IMR-90 (cell line): ENCODE data around the gene FAF2. TPM values are rescaled to one million over a fixed set of nuclear protein-coding genes. Genes with fewer than 3 reads are reported as not detected.
A peak's percentile ranks its signal among the peaks of the same experiment; 100 is the strongest.

Experiments used
- ATAC-seq: fragments of 200-7000 bp; cut with Tn5 transposase; 2 replicates; pipeline ENCODE4 v1.9.1; 2020; ENCODE audit warnings: low read depth, mild to moderate bottlenecking, moderate library complexity
- BruUV-seq: library from RNA; stranded (reverse); fragments of 400-500 nt; replicated peaks from 2 replicates; lab custom pipeline; 2021; lab: Mats Ljungman, UMichigan
- CTCF ChIA-PET: fragments of 300-600 bp; formaldehyde crosslinking; extraction: SDS; loops from one replicate; lab custom pipeline; 2021; ENCODE audit warnings: antibody characterized with exemption; lab: Yijun Ruan, JAX
- POLR2A ChIA-PET: fragments of 300-600 bp; sonication (Branson Sonifier 250); formaldehyde crosslinking; loops from one replicate; lab custom pipeline; 2022; ENCODE audit warnings: antibody characterized with exemption; ENCODE audit not compliant: unreplicated experiment; lab: Charles Lee
- DNase-seq: peaks from one replicate; pipeline ENCODE4 v3.0.0; 2013
- H2AFZ ChIP-seq: replicated peaks from 2 replicates; pipeline ENCODE3; 2013; ENCODE audit warnings: low read length, mild to moderate bottlenecking; ENCODE audit not compliant: poor library complexity
- H2AK5ac ChIP-seq: 2 replicates; pipeline ENCODE4 v1.6.1; 2013; ENCODE audit warnings: low read depth, low read length, inconsistent platforms
- H2AK9ac ChIP-seq: replicated peaks from 2 replicates; pipeline ENCODE3; 2013; ENCODE audit warnings: mild to moderate bottlenecking, low read depth, low read length, moderate library complexity; ENCODE audit not compliant: poor library complexity
- H2BK120ac ChIP-seq: 2 replicates; pipeline ENCODE4 v1.6.1; 2013; ENCODE audit warnings: low read depth, low read length, inconsistent platforms
- H2BK15ac ChIP-seq: 3 replicates; pipeline ENCODE4 v1.6.1; 2013; ENCODE audit warnings: low read depth, low read length, inconsistent platforms
- H2BK20ac ChIP-seq: 2 replicates; pipeline ENCODE4 v1.6.1; 2013; ENCODE audit warnings: low read depth, mild to moderate bottlenecking, inconsistent platforms, low read length, moderate library complexity
- H2BK5ac ChIP-seq: 2 replicates; pipeline ENCODE4 v1.6.1; 2013; ENCODE audit warnings: mild to moderate bottlenecking, low read depth, low read length, inconsistent platforms; ENCODE audit not compliant: poor library complexity, severe bottlenecking
- H3K14ac ChIP-seq: replicated peaks from 2 replicates; pipeline ENCODE4 v1.6.1; 2013; ENCODE audit warnings: low read depth, low read length, inconsistent platforms
- H3K18ac ChIP-seq: 2 replicates; pipeline ENCODE4 v1.6.1; 2013; ENCODE audit warnings: low read depth, low read length, control low read depth
- H3K23ac ChIP-seq: 2 replicates; pipeline ENCODE4 v1.6.1; 2013; ENCODE audit warnings: low read depth, low read length, inconsistent platforms
- H3K27ac ChIP-seq: 2 replicates; pipeline ENCODE4 v1.5.1; 2013; ENCODE audit warnings: mild to moderate bottlenecking, control low read depth, low read length; ENCODE audit not compliant: insufficient read depth
- H3K27me3 ChIP-seq: 2 replicates; pipeline ENCODE4 v1.6.1; 2013; ENCODE audit warnings: low read length; ENCODE audit not compliant: control insufficient read depth, insufficient read depth
- H3K36me3 ChIP-seq: 2 replicates; pipeline ENCODE4 v1.6.1; 2013; ENCODE audit warnings: low read length, mixed read lengths; ENCODE audit not compliant: control insufficient read depth, insufficient read depth
- H3K4ac ChIP-seq: 2 replicates; pipeline ENCODE4 v1.6.1; 2013; ENCODE audit warnings: low read depth, low read length, inconsistent platforms
- H3K4me1 ChIP-seq: 2 replicates; pipeline ENCODE4 v1.6.1; 2013; ENCODE audit warnings: low read length, mixed read lengths; ENCODE audit not compliant: control insufficient read depth, insufficient read depth
- H3K4me2 ChIP-seq: 2 replicates; pipeline ENCODE4 v1.6.1; 2013; ENCODE audit warnings: low read depth, mild to moderate bottlenecking, control low read depth, low read length, moderate library complexity
- H3K4me3 ChIP-seq: 2 replicates; pipeline ENCODE4 v1.5.1; 2013; ENCODE audit warnings: low read depth, mild to moderate bottlenecking, control low read depth, low read length, moderate library complexity; ENCODE audit not compliant: insufficient read depth
- H3K56ac ChIP-seq: 2 replicates; pipeline ENCODE4 v1.6.1; 2013; ENCODE audit warnings: low read length, inconsistent platforms; ENCODE audit not compliant: insufficient read depth; ENCODE audit errors: extremely low read depth
- H3K79me1 ChIP-seq, 2 experiments: 2 replicates each; pipeline ENCODE4 v1.6.1; 2013; ENCODE audit warnings: low read length in 2 of 2, inconsistent platforms in 1 of 2, low read depth in 1 of 2
- H3K9ac ChIP-seq: 2 replicates; pipeline ENCODE4 v1.6.1; 2013; ENCODE audit warnings: low read depth, low read length, control low read depth
- H3K9me1 ChIP-seq: 2 replicates; pipeline ENCODE4 v1.6.1; 2013; ENCODE audit warnings: low read length, inconsistent platforms; ENCODE audit not compliant: insufficient read depth
- H3K9me3 ChIP-seq: 2 replicates; pipeline ENCODE4 v1.6.1; 2013; ENCODE audit warnings: low read length; ENCODE audit not compliant: control insufficient read depth, insufficient read depth
- H4K20me1 ChIP-seq: 2 replicates; pipeline ENCODE4 v1.6.1; 2013; ENCODE audit warnings: low read length, inconsistent platforms; ENCODE audit not compliant: insufficient read depth
- H4K5ac ChIP-seq: 2 replicates; pipeline ENCODE4 v1.6.1; 2013; ENCODE audit warnings: mild to moderate bottlenecking, low read depth, low read length, control low read depth
- H4K8ac ChIP-seq, 2 experiments: 2 replicates each; pipeline ENCODE4 v1.6.1; 2013; ENCODE audit warnings: low read depth in 2 of 2, low read length in 2 of 2, control low read depth in 1 of 2, inconsistent platforms in 1 of 2
- H4K91ac ChIP-seq: 2 replicates; pipeline ENCODE4 v1.6.1; 2013; ENCODE audit warnings: low read depth, low read length, inconsistent platforms; ENCODE audit not compliant: insufficient read depth
- CHD1 ChIP-seq: IDR thresholded peaks from 2 replicates; pipeline ENCODE4 v1.6.1; 2012; ENCODE audit warnings: low read depth, low read length, improper control_type of control experiment
- FOS ChIP-seq: fragments of 150-350 bp; IDR thresholded peaks from 2 replicates; pipeline ENCODE4 v1.6.1; 2016; ENCODE audit warnings: low read depth, low read length
- MAZ ChIP-seq: IDR thresholded peaks from 2 replicates; pipeline ENCODE4 v1.6.1; 2012; ENCODE audit warnings: low read depth, mild to moderate bottlenecking, low read length, improper control_type of control experiment, moderate library complexity, borderline replicate concordance
- POLR2A ChIP-seq: IDR thresholded peaks from 2 replicates; pipeline ENCODE4 v1.6.1; 2012; ENCODE audit warnings: mild to moderate bottlenecking, low read depth, low read length
- RCOR1 ChIP-seq: IDR thresholded peaks from 2 replicates; pipeline ENCODE4 v1.6.1; 2012; ENCODE audit warnings: mild to moderate bottlenecking, low read length, improper control_type of control experiment; ENCODE audit not compliant: insufficient replicate concordance
- RFX5 ChIP-seq: IDR thresholded peaks from 2 replicates; pipeline ENCODE4 v1.8.0; 2012; ENCODE audit warnings: low read depth, mild to moderate bottlenecking, low read length, moderate library complexity
- SMC3 ChIP-seq: fragments of 150-350 bp; IDR thresholded peaks from 2 replicates; pipeline ENCODE4 v1.6.1; 2016; ENCODE audit warnings: low read depth, mild to moderate bottlenecking, antibody characterized with exemption, low read length, moderate library complexity
- WGBS, 2 experiments: methylation state at CpG; one replicate each; pipeline versions ENCODE4 v1.1.5 to v1.1.7; 2013; ENCODE audit warnings: missing lambda C conversion rate in 2 of 2; ENCODE audit not compliant: insufficient read length in 1 of 2; ENCODE audit errors: extremely low coverage in 2 of 2; 5-methylcytosine and 5-hydroxymethylcytosine counted together
- dilution Hi-C: fragments of 300-500 bp; cut with HindIII; formaldehyde crosslinking; loops from one replicate; pipeline ENCODE4 v1.14.3; 2018; ENCODE audit warnings: low sequenced_read_pairs; ENCODE audit not compliant: unreplicated experiment
- in situ Hi-C: fragments of 300-500 bp; cut with MboI; formaldehyde crosslinking; loops from 3 replicates; pipeline ENCODE4 v1.14.3; 2019; ENCODE audit warnings: low sequenced_read_pairs, inconsistent platforms, mixed read lengths
- intact Hi-C: fragments of 100-400 bp; cut with micrococcal nuclease; formaldehyde crosslinking; loops from 2 replicates; pipeline ENCODE4 v1.10.0; 2022
- polyA plus RNA-seq, 3 experiments: library from polyadenylated mRNA; depleted of rRNA; stranded (reverse); fragments of >200 nt; gene quantifications; 2 replicates each; pipeline ENCODE4 v1.2.3, GENCODE V29; 2012; ENCODE audit warnings: low replicate concordance in 1 of 3
- total RNA-seq: library from RNA; depleted of rRNA; stranded (reverse); fragments of >200 nt; gene quantifications from 2 replicates; pipeline ENCODE4 v1.2.3, GENCODE V29; 2012
- TF ChIP-seq, protein P1 (sequence below): conservative IDR thresholded peaks from 2 replicates; pipeline ENCODE4 v1.5.1; 2012; ENCODE audit warnings: mild to moderate bottlenecking, low read depth, low read length, improper control_type of control experiment
- TF ChIP-seq, protein P2 (sequence below): fragments of 150-350 bp; IDR thresholded peaks from 2 replicates; pipeline ENCODE4 v1.6.1; 2016; ENCODE audit warnings: low read depth, mild to moderate bottlenecking, low read length, moderate library complexity, borderline replicate concordance

Gene FAF2
- total and polyA plus RNA-seq, 2 of the 4 experiments (the other 2 are of a cell fraction) = 32.9 to 47.0 TPM

DNA sequence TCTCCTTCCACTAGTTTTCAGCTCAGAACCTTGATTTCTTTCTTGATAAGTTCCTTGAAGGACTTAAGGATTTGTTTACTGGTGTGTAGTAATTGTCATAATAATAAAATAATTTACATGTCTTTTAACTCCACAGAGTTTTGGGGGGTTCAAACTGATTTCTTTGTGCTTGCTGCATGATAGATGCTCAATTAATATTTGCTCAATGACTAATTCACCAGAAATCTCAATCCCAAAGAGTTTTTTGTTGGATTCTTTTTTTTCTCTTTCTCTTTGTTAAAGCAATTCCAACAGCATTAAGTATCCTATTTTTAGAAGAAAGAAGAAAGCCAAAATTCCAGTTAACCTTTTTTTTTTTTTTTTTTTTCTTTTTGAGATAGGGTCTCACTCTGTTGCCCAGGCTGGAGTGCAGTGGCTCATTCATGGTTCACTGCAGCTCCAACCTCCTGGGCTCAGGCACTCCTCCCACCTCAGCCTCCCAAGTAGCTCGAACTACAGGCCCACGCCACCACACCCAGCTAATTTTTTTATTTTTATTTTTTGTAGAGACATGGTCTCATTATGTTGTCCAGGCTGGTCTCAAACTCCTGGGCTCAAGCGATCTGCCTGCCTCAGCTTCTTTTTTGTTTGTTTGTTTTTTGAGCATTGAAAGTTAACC, 10.8 kb downstream of the FAF2 start:
- Histone ChIP-seq H3K56ac (no peak overlapping the region), H3K14ac (no peak overlapping the region), H3K27me3 (no peaks in the 10 kb centered on the region), H3K23ac (no peak overlapping the region), H4K5ac (no peak overlapping the region), H2AFZ (no peak overlapping the region), H4K8ac (no peak overlapping the region; a peak in 1 of 4 replicates), H2BK120ac (no peak overlapping the region), H3K9me1 (no peaks in the 10 kb centered on the region; the same call in 1 of the 2 replicates), H4K91ac (no peak overlapping the region), H3K4me3 (no peak overlapping the region), H3K4me2 (no peak overlapping the region), H3K79me1 (peaks cover 25 to 70% of the 10 kb centered on the region in 2 experiments), H3K36me3 (peaks cover 5% of the 10 kb centered on the region; the same call in 1 of the 2 replicates), H3K9me3 (no peaks in the 10 kb centered on the region), H3K18ac (no peak overlapping the region), H2BK20ac (no peak overlapping the region), H3K4me1 (no peaks in the 10 kb centered on the region), H2BK15ac (no peak overlapping the region), H3K4ac (peak overlapping the region; percentile 22; the same call in 1 of the 2 replicates), H2AK5ac (no peak overlapping the region), H3K9ac (no peak overlapping the region), H2AK9ac (no peak overlapping the region), H3K27ac (no peak overlapping the region), H4K20me1 (peaks cover 61% of the 10 kb centered on the region), H2BK5ac (peak overlapping the region; percentile 22)
- no TSS peak for BruUV-seq
- dilution Hi-C loops = no loop called here
- no peak for TF ChIP-seq RFX5
- TF ChIP-seq, protein P1, sequence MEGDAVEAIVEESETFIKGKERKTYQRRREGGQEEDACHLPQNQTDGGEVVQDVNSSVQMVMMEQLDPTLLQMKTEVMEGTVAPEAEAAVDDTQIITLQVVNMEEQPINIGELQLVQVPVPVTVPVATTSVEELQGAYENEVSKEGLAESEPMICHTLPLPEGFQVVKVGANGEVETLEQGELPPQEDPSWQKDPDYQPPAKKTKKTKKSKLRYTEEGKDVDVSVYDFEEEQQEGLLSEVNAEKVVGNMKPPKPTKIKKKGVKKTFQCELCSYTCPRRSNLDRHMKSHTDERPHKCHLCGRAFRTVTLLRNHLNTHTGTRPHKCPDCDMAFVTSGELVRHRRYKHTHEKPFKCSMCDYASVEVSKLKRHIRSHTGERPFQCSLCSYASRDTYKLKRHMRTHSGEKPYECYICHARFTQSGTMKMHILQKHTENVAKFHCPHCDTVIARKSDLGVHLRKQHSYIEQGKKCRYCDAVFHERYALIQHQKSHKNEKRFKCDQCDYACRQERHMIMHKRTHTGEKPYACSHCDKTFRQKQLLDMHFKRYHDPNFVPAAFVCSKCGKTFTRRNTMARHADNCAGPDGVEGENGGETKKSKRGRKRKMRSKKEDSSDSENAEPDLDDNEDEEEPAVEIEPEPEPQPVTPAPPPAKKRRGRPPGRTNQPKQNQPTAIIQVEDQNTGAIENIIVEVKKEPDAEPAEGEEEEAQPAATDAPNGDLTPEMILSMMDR = no peak
- TF ChIP-seq CHD1 = no peak
- no peak for TF ChIP-seq FOS
- no peak for TF ChIP-seq POLR2A
- TF ChIP-seq SMC3 = no peak
- no peak for TF ChIP-seq RCOR1
- no peak for TF ChIP-seq MAZ
- TF ChIP-seq, protein P2, sequence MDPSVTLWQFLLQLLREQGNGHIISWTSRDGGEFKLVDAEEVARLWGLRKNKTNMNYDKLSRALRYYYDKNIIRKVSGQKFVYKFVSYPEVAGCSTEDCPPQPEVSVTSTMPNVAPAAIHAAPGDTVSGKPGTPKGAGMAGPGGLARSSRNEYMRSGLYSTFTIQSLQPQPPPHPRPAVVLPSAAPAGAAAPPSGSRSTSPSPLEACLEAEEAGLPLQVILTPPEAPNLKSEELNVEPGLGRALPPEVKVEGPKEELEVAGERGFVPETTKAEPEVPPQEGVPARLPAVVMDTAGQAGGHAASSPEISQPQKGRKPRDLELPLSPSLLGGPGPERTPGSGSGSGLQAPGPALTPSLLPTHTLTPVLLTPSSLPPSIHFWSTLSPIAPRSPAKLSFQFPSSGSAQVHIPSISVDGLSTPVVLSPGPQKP = no peak
- in situ Hi-C loops = no loop called here
- intact Hi-C loops = no loop called here
- ATAC-seq (no peak), DNase-seq (no peak)
- no CpG with 5 or more reads among the region's 3 CpGs for WGBS, 2 experiments
- ChIA-PET POLR2A (no interaction called here), CTCF (interaction anchor here (0.6 to 1.1 kb wide), 2 partner anchors 13 to 30 kb away, joined by 3 read pairs; no protein-coding TSS in a partner anchor)
